ENCODE results near the gene STING1.

The STING1 gene

DNA sequence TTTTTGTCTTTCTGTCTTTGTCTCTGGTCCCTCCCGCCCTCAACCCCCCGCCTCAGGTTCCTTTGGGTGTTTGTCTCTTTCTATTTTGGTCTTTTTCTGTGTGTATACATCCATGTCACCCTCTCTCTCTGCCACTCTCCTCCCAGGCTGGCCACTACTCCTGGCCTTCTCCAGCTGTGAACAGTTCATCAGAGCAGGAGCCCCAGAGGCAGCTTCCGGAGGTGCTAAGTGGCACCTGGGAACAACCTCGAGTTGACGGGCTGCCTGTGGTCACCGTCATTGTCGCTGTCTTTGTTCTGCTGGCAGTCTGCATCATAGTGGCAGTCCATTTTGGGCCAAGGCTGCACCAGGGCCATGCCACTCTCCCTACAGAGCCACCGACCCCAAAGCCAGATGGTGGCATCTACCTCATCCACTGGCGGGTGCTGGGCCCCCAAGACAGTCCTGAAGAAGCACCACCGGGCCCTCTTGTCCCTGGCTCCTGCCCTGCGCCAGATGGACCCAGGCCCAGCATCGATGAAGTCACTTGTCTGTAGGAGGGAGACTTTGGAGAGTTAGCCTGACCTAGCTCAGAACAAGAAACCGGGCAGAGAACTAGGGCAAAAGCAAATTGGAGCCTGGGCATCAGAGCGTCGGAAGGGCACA is 10.1 kb downstream of the STING1 start:
- Histone ChIP-seq H3K9ac (no peak overlapping the region), H3K9me3 (ENCODE audit: control insufficient read depth, low read length) (no peaks in the 10 kb centered on the region), H3K79me2 (no peaks in the 10 kb centered on the region), H3K27me3 (ENCODE audit: control insufficient read depth, insufficient read depth, low read length) (no peaks in the 10 kb centered on the region), H2AFZ (no peak overlapping the region), H3K36me3 (ENCODE audit: control insufficient read depth, insufficient read depth, low read length) (no peaks in the 10 kb centered on the region), H3K4me2 (ENCODE audit: low read length) (no peak overlapping the region), H3K4me3 (ENCODE audit: low read depth, low read length) (no peak overlapping the region), H3K27ac (no peak overlapping the region), H3K4me1 (no peaks in the 10 kb centered on the region)
- TF ChIP-seq CTCF (IDR thresholded peaks at IDR 0.05) = no peak

- no peaks in the 10 kb centered on the region for H3K9me3 ChIP-seq (ENCODE audit: control insufficient read depth, low read length)
- TF ChIP-seq CTCF (IDR thresholded peaks at IDR 0.05) = no peak
- no peaks in the 10 kb centered on the region for H3K36me3 ChIP-seq (ENCODE audit: control insufficient read depth, insufficient read depth, low read length)
- H3K79me2 ChIP-seq = no peaks in the 10 kb centered on the region
- no peak within 1 kb of the TSS for H2AFZ ChIP-seq
- H3K27ac ChIP-seq = no peak within 1 kb of the TSS
- H3K4me1 ChIP-seq = no peaks in the 10 kb centered on the region
- H3K4me2 ChIP-seq (ENCODE audit: low read length) = no peak within 1 kb of the TSS
- H3K27me3 ChIP-seq (ENCODE audit: control insufficient read depth, insufficient read depth, low read length) = no peaks in the 10 kb centered on the region
- no peak within 1 kb of the TSS for H3K9ac ChIP-seq
- no peak within 1 kb of the TSS for H3K4me3 ChIP-seq (ENCODE audit: low read depth, low read length)
Observed at GRCh38 chr5:139470821-139471300, 11.7 kb downstream of the STING1 start, which contains the start of gene SMIM33. SMIM33 (plus strand) TSS chr5:139471004; CDS start chr5:139471122, 118 bp downstream.

GRCh38 chr5:139468421-139468931 is 14.1 kb downstream of the STING1 start:
- Histone ChIP-seq H3K36me3 (ENCODE audit: control insufficient read depth, insufficient read depth, low read length) (no peaks in the 10 kb centered on the region), H3K4me1 (no peaks in the 10 kb centered on the region), H3K27ac (no peak overlapping the region), H3K4me2 (ENCODE audit: low read length) (no peak overlapping the region), H3K4me3 (ENCODE audit: low read depth, low read length) (no peak overlapping the region), H3K9ac (no peak overlapping the region), H3K79me2 (no peaks in the 10 kb centered on the region), H3K9me3 (ENCODE audit: control insufficient read depth, low read length) (no peaks in the 10 kb centered on the region), H2AFZ (no peak overlapping the region), H3K27me3 (ENCODE audit: control insufficient read depth, insufficient read depth, low read length) (no peaks in the 10 kb centered on the region)
- TF ChIP-seq CTCF (IDR thresholded peaks at IDR 0.05) = no peak

DNA sequence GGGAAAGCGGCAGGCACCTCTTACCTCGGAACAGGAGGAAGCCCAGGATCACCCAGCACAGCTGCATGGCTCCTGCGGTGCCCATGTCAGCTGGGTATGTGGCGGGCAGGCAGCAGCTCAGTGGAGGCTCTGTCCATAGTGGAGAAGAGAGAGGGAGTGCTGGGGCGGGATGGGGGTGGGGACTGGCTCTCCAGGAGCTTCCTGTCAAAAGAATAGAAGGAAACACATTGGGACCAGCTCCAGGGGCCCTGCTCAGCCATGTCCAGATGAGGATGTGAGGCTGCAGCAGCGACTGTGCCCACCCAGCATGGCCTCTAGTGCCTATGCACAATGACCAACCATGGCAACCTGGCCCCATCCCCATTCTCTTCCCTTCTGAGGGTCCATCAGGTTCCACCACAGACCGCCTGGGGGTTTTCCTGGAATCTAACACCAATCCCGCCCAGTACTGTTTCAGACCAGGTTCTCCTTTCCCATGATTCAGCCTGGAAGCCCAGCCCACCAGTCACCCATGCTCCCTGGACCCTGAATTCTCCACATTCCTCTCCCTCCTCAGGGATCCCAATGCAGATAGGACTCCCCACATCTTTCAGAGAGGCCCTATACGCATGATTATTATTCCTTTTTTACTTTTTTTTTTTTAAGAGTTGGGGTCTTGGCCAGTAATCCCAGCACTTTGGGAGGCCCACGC is 19.8 kb downstream of the STING1 start, which contains the start of gene ECSCR:
TSS of gene ECSCR (minus strand) at position 158 of the 691 bp plus-strand sequence. CDS start at position 85, 73 bp downstream.
- no peak within 1 kb of the TSS for H3K4me2 ChIP-seq (ENCODE audit: low read length)
- H3K79me2 ChIP-seq = no peaks in the 10 kb centered on the region
- no peaks in the 10 kb centered on the region for H3K9me3 ChIP-seq (ENCODE audit: control insufficient read depth, low read length)
- no peak for TF ChIP-seq CTCF (IDR thresholded peaks at IDR 0.05)
- H2AFZ ChIP-seq = no peak within 1 kb of the TSS
- H3K4me1 ChIP-seq = no peaks in the 10 kb centered on the region
- H3K4me3 ChIP-seq (ENCODE audit: low read depth, low read length) = no peak within 1 kb of the TSS
- H3K27me3 ChIP-seq (ENCODE audit: control insufficient read depth, insufficient read depth, low read length) = no peaks in the 10 kb centered on the region
- no peaks in the 10 kb centered on the region for H3K36me3 ChIP-seq (ENCODE audit: control insufficient read depth, insufficient read depth, low read length)
- H3K9ac ChIP-seq = no peak within 1 kb of the TSS
- peak within 1 kb of the TSS; percentile 57 for H3K27ac ChIP-seq

Measured in parathyroid adenoma (tissue), 2 donors.